PC-9 (cell line): Measurements from ENCODE around the gene RTKN. TPM values are rescaled to one million over a fixed set of nuclear protein-coding genes. Genes with fewer than 3 reads are reported as not detected.

Source experiments
- BruUV-seq: library from RNA; stranded (reverse); fragments of 400-500 nt; replicated peaks from 2 replicates; lab custom pipeline; 2021; lab: Mats Ljungman, UMichigan
- CTCF ChIA-PET: fragments of 300-600 bp; sonication (Branson Sonifier 250); formaldehyde crosslinking; loops from one replicate; lab custom pipeline; 2022; ENCODE audit warnings: antibody characterized with exemption; lab: Charles Lee
- POLR2A ChIA-PET: fragments of 300-600 bp; sonication (Branson Sonifier 250); formaldehyde crosslinking; loops from one replicate; lab custom pipeline; 2022; ENCODE audit warnings: antibody characterized with exemption; ENCODE audit not compliant: unreplicated experiment; lab: Charles Lee
- DNase-seq, 2 experiments: peaks; one replicate each; pipeline versions ENCODE4 v3.0.0 to v3.0.0-alpha.2; 2015 to 2022; ENCODE audit warnings: mixed read lengths in 1 of 2
- H2AFZ ChIP-seq: fragments of 200-600 bp; sonication (generic); 2 replicates; pipeline ENCODE4 v1.8.1; 2017; ENCODE audit warnings: antibody characterized with exemption
- H3F3A ChIP-seq: fragments of 200-600 bp; sonication (generic); 2 replicates; pipeline ENCODE4 v1.8.1; 2017; ENCODE audit warnings: antibody characterized with exemption, mild to moderate bottlenecking, low read depth; ENCODE audit not compliant: insufficient read depth
- H3K27ac ChIP-seq: fragments of 200-600 bp; sonication (generic); 2 replicates; pipeline ENCODE4 v1.6.1; 2016; ENCODE audit warnings: mixed run types
- H3K27me3 ChIP-seq: fragments of 200-600 bp; sonication (generic); 2 replicates; pipeline ENCODE4 v1.6.1; 2016; ENCODE audit warnings: low read depth, mixed run types; ENCODE audit not compliant: insufficient read depth
- H3K36me3 ChIP-seq: fragments of 200-600 bp; sonication (generic); 2 replicates; pipeline ENCODE4 v1.6.1; 2016; ENCODE audit warnings: low read depth, mixed run types
- H3K4me1 ChIP-seq: fragments of 200-600 bp; sonication (generic); replicated peaks from 2 replicates; pipeline ENCODE4 v1.6.1; 2016; ENCODE audit warnings: mixed run types; ENCODE audit not compliant: insufficient read depth
- H3K4me2 ChIP-seq: fragments of 200-600 bp; sonication (generic); 2 replicates; pipeline ENCODE4 v1.6.1; 2017; ENCODE audit warnings: mixed run types
- H3K4me3 ChIP-seq: fragments of 200-600 bp; sonication (generic); 2 replicates; pipeline ENCODE4 v1.6.1; 2016; ENCODE audit warnings: mixed run types
- H3K79me2 ChIP-seq: fragments of 200-600 bp; sonication (generic); 2 replicates; pipeline ENCODE4 v1.6.1; 2017; ENCODE audit warnings: low read depth, mixed run types
- H3K9me2 ChIP-seq: fragments of 200-600 bp; sonication (generic); 2 replicates; pipeline ENCODE4 v1.8.1; 2017; ENCODE audit warnings: mild to moderate bottlenecking; ENCODE audit not compliant: insufficient read depth
- H3K9me3 ChIP-seq: fragments of 200-600 bp; sonication (generic); 2 replicates; pipeline ENCODE4 v1.8.1; 2016; ENCODE audit warnings: low read depth; ENCODE audit not compliant: insufficient read depth
- H4K20me1 ChIP-seq: fragments of 200-600 bp; sonication (generic); 2 replicates; pipeline ENCODE4 v1.8.1; 2017; ENCODE audit not compliant: insufficient read depth
- EZH2 ChIP-seq: fragments of 200-600 bp; sonication (generic); IDR thresholded peaks from 2 replicates; pipeline ENCODE4 v1.8.0; 2017; ENCODE audit warnings: antibody characterized with exemption, low read depth
- intact Hi-C: fragments of 100-400 bp; cut with micrococcal nuclease; formaldehyde crosslinking; loops from one replicate; pipeline ENCODE4 v1.10.0; 2022; ENCODE audit not compliant: unreplicated experiment
- total RNA-seq: library from RNA; stranded (reverse); gene quantifications from 2 replicates; pipeline ENCODE4 v1.2.3, GENCODE V29; 2021
- TF ChIP-seq, protein P1 (sequence below): fragments of 200-600 bp; sonication (generic); conservative IDR thresholded peaks from 2 replicates; pipeline ENCODE4 v1.6.1; 2017; ENCODE audit warnings: mixed run types, antibody characterized with exemption, mild to moderate bottlenecking, moderate library complexity

RTKN gene
- total RNA-seq, 1 experiment from 2014 or later: 58.9 TPM

DNA sequence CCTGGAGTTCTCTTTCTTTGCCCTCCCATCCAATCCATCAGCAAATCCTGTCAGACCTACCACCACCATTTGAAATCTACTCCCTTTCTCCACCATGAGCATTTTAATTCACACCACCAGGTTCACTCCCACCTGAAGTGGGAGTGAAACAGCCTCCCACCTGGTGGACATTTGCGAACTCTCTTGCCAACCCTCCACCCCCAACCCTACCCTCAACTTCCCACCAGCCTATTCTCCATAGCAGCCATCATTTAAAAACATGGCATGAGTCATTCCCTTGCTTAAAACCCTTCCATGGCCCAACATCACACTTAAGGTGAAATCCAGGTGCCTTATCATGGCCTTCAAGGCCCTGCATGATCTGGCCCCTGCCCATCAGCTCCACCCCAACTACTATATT, 3.5 kb downstream of the RTKN start:
- Histone ChIP-seq H3K27ac (no peak overlapping the region), H3K9me3 (no peaks in the 10 kb centered on the region), H3K27me3 (no peaks in the 10 kb centered on the region), H3K4me3 (no peak overlapping the region), H3F3A (peaks cover 23% of the 10 kb centered on the region), H2AFZ (no peak overlapping the region), H3K36me3 (0 out of 2 replicates have a peak, but pooled peaks cover 4% of the 10 kb centered on the region), H3K4me1 (peaks cover 10% of the 10 kb centered on the region; the same call in 1 of the 2 replicates), H4K20me1 (peaks cover 41% of the 10 kb centered on the region), H3K79me2 (peaks cover 45% of the 10 kb centered on the region), H3K9me2 (no peaks in the 10 kb centered on the region), H3K4me2 (no peak overlapping the region)
- TF ChIP-seq, protein P1, sequence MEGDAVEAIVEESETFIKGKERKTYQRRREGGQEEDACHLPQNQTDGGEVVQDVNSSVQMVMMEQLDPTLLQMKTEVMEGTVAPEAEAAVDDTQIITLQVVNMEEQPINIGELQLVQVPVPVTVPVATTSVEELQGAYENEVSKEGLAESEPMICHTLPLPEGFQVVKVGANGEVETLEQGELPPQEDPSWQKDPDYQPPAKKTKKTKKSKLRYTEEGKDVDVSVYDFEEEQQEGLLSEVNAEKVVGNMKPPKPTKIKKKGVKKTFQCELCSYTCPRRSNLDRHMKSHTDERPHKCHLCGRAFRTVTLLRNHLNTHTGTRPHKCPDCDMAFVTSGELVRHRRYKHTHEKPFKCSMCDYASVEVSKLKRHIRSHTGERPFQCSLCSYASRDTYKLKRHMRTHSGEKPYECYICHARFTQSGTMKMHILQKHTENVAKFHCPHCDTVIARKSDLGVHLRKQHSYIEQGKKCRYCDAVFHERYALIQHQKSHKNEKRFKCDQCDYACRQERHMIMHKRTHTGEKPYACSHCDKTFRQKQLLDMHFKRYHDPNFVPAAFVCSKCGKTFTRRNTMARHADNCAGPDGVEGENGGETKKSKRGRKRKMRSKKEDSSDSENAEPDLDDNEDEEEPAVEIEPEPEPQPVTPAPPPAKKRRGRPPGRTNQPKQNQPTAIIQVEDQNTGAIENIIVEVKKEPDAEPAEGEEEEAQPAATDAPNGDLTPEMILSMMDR: no peak
- TF ChIP-seq EZH2: no peak
- BruUV-seq: no TSS peak
- CTCF ChIA-PET: no interaction called here
- POLR2A ChIA-PET: interaction anchor here (0.6 kb wide), 1 partner anchor 37 kb away, joined by 10 read pairs; no protein-coding TSS in a partner anchor
- intact Hi-C loops: no loop called here
- no peak for DNase-seq

DNA sequence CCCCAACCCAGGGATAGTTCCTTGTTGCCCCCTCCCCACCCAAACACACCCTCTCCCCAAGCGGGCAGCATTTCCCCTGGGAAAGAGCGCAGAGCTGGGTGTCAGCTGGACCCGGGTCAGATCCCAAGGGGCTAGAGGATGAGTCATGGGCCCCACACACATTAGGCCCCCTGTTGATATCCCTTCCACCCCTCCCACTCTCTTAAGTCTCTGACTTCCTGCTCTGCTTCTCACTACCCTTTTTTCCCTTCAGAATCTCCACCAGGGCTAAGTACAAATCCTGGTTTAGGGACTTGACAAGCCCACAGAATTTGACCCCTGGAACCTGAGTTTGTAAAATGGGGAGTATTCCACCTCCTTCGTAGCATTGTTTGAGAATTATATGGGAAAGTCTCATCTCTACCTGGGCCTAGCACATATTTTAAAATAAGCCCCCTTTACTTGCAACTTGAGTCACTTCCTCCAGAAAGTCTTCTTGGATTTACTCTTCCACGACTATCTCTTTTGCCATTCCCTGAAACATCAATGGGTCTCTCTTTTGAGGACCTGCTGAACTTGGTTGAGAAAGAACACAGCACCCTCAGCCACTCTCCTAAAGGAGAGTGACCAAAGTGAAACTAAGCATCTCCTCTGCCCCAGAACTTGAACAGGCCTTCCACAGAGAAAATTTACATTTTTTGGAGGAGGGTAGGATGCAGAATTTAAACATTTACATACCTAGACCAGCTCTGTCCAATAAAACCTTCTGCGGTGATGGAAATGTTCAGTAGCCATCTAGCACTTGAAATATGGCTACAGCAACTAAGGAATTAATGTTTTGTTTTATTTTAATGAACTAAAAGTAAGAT, 4.7 kb downstream of the RTKN start:
- TF ChIP-seq EZH2: no peak
- TF ChIP-seq, protein P1: no peak
- no peak for DNase-seq
- intact Hi-C loops: no loop called here
- H3K36me3 ChIP-seq: peaks cover 4% of the 10 kb centered on the region; the same call in 1 of the 2 replicates
- no peaks in the 10 kb centered on the region for H3K9me3 ChIP-seq
- ChIA-PET CTCF (no interaction called here), POLR2A (no interaction called here)
- peaks cover 41% of the 10 kb centered on the region for H4K20me1 ChIP-seq
- H3K4me1 ChIP-seq: peaks cover 7% of the 10 kb centered on the region; the same call in 1 of the 2 replicates
- peaks cover 45% of the 10 kb centered on the region for H3K79me2 ChIP-seq
- H3K9me2 ChIP-seq: no peaks in the 10 kb centered on the region
- H3F3A ChIP-seq: peaks cover 14% of the 10 kb centered on the region
- no TSS peak for BruUV-seq
- no peak overlapping the region for H2AFZ ChIP-seq
- no peak overlapping the region for H3K4me2 ChIP-seq
- H3K27ac ChIP-seq: no peak overlapping the region
- H3K4me3 ChIP-seq: no peak overlapping the region
- no peaks in the 10 kb centered on the region for H3K27me3 ChIP-seq

DNA sequence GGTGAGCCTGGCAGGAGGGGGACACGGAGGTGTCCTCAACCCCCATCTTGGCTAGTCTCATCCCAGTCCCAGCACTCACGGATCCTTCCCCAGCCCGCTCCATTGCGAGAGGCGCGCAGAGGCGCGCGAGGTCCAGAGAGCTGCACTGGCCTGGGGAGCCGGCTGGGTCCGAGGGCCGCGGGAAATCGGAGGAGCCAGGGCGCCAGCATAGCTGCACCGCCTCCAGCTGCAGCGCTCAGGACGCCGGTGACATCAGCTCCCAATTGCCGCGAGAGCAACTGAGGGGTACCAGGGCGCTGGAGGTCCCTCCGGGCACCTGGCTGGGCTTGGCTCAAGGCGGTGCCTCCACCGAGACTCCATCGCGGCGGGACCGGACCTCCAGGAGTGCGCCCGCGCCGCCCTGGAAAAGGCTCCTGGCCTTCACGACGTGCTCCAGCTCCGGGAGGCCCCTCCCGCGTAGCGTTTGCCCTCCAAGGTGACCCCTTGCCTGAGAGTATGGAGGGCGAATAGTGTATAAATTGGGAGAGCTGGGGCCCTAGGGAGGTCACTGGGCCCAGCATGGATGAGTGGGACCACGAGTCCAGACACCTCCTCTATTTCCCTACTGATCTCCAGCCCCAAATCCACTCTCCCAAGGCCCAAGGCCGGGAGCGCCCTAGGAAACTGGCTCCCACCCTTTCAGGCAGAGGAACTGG, 5.5 kb downstream of the RTKN start:
- H2AFZ ChIP-seq: no peak overlapping the region

More for the DNA sequence above, 5.5 kb downstream of the RTKN start:
- no TSS peak for BruUV-seq
- Histone ChIP-seq H3K27me3 (no peaks in the 10 kb centered on the region), H3K27ac (no peak overlapping the region), H3F3A (peaks cover 6% of the 10 kb centered on the region), H3K79me2 (peaks cover 45% of the 10 kb centered on the region), H4K20me1 (peaks cover 41% of the 10 kb centered on the region), H3K4me3 (no peak overlapping the region), H3K4me1 (peaks cover 7% of the 10 kb centered on the region; the same call in 1 of the 2 replicates), H3K9me2 (no peaks in the 10 kb centered on the region), H3K36me3 (peaks cover 10% of the 10 kb centered on the region; the same call in 1 of the 2 replicates), H3K9me3 (no peaks in the 10 kb centered on the region), H3K4me2 (no peak overlapping the region)
- ChIA-PET POLR2A (no interaction called here), CTCF (no interaction called here)
- intact Hi-C loops: no loop called here
- no peak for DNase-seq
- no peak for TF ChIP-seq EZH2
- TF ChIP-seq, protein P1: no peak
